ENCODE data around the gene VAPA. TPM values are rescaled to one million over a fixed set of nuclear protein-coding genes. Genes with fewer than 3 reads are reported as not detected.

VAPA gene
- total and polyA plus RNA-seq, 9 of the 15 experiments (the other 6 are each of a cell fraction or from before 2014, with no cell fraction given) = 219 to 902 (median 526) TPM

DNA sequence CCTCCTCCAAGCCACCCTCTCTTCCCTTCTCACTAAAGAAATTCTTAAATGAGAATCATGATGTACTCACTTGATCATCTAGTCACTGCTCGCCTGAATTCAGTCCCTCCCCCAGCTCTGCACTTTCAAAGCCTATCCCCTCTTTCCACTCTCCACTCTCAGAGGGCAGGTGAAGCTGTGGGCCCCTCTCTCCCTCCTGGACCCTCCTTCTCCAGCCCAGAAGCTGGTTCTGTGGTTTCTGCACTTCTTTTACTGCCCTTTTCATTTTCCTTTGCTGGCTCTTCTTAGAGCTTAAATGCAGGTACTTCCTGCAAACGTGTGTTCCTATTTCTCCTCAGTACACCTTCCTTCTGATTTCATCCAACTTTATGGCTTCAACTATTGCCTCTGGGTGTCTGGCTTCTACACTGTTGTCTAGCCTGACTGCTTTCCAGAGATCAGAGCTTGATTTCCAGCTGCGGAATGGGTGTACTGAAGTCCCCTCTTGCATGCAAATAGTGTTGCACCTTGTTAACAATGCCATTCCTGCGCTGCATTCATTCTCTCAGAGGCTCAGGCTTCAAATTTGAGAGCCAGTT is 43.3 kb upstream of the VAPA start (continued):
- TF ChIP-seq, protein P1, sequence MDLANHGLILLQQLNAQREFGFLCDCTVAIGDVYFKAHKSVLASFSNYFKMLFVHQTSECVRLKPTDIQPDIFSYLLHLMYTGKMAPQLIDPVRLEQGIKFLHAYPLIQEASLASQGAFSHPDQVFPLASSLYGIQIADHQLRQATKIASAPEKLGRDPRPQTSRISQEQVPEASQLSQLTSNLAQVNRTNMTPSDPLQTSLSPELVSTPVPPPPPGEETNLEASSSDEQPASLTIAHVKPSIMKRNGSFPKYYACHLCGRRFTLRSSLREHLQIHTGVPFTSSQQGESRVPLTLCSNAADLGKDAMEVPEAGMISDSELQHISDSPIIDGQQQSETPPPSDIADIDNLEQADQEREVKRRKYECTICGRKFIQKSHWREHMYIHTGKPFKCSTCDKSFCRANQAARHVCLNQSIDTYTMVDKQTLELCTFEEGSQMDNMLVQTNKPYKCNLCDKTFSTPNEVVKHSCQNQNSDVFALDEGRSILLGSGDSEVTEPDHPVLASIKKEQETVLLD (IDR thresholded peaks at IDR 0.05) = 0 out of 2 replicates have a peak, but pooled peaks have one; percentile 9
- TF ChIP-seq DLX4 (CRISPR knock-in tag; IDR thresholded peaks at IDR 0.05) = no peak
- peak; percentile 33; the same call in 1 of the 2 replicates for TF ChIP-seq PTRF (tag; IDR thresholded peaks at IDR 0.05)
- no peak for TF ChIP-seq PRDM10 (IDR thresholded peaks at IDR 0.05; ENCODE audit: partially characterized antibody)
- no peak for TF ChIP-seq U2AF1 (optimal IDR thresholded peaks at IDR 0.05; ENCODE audit: low read depth, low read length)
- TF ChIP-seq HEY1 (CRISPR knock-in tag; IDR thresholded peaks at IDR 0.05; ENCODE audit: borderline replicate concordance) = 0 out of 2 replicates have a peak, but pooled peaks have one; percentile 46
- no peak for TF ChIP-seq ZNF408 (CRISPR knock-in tag; IDR thresholded peaks at IDR 0.05; ENCODE audit: low read depth)
- 0 out of 4 replicates have a peak, but pooled peaks of 1 of the 2 experiments have one; percentile 47 for TF ChIP-seq CSDE1 (IDR thresholded peaks at IDR 0.05)
